ENCODE data around the gene MAML3.

MAML3 gene

DNA sequence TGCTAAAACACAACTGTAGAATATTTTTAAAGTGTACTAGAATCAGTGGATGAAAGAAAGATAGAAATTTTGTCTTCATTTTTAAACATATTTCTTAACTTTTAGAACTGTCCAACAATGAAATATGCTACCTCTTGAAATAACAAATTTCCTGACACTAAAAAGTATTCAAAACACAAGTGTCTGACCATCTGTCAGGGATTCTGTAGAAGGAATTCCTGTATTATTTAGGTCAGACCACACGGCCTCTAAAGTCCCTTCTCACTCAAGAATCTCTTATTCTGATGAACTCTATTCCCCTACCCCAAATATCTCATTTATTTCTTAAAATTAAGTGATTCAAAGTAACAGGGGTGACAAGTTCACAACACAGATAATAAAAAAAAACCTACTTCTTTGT lies 99.1 kb downstream of the MAML3 start:
- Histone ChIP-seq H3K36me3 (ENCODE audit: control insufficient read depth, insufficient read depth, low read length) (no peaks in the 10 kb centered on the region), H3K9ac (ENCODE audit: low read length) (no peak overlapping the region), H3K4me3 (ENCODE audit: low read length) (no peak overlapping the region)

DNA sequence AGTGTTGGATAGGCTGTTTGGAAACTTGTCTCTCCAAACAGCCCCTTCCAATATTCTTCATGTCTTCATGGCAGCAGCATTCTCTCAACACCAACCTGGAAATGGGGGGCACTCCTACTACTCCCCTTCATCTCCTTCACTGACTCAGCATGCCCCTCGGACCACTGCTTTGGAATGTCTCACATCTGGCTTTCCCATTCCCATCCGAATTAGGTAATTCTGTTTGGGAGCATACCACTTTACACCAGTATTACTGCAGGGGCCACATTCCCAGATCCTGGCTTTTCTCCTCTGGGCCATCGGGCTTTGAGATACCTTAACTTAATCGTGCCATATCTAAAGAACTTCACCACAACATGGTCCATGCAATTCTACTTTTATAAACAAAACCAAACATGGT lies 100.8 kb downstream of the MAML3 start:
- Histone ChIP-seq H3K4me1 (ENCODE audit: control insufficient read depth, insufficient read depth, low read length) (peaks cover 2% of the 10 kb centered on the region), H3K4me3 (ENCODE audit: low read length) (no peak overlapping the region), H3K27ac (ENCODE audit: low read depth, low read length) (no peak overlapping the region), H3K36me3 (ENCODE audit: control insufficient read depth, insufficient read depth, low read length) (no peaks in the 10 kb centered on the region), H3K27me3 (ENCODE audit: control insufficient read depth, insufficient read depth, low read length) (no peaks in the 10 kb centered on the region), H3K9ac (ENCODE audit: low read length) (no peak overlapping the region)

More for the DNA sequence above, 99.1 kb downstream of the MAML3 start:
- Histone ChIP-seq H3K27me3 (ENCODE audit: control insufficient read depth, insufficient read depth, low read length) (no peaks in the 10 kb centered on the region), H3K27ac (ENCODE audit: low read depth, low read length) (no peak overlapping the region), H3K4me1 (ENCODE audit: control insufficient read depth, insufficient read depth, low read length) (no peaks in the 10 kb centered on the region)

DNA sequence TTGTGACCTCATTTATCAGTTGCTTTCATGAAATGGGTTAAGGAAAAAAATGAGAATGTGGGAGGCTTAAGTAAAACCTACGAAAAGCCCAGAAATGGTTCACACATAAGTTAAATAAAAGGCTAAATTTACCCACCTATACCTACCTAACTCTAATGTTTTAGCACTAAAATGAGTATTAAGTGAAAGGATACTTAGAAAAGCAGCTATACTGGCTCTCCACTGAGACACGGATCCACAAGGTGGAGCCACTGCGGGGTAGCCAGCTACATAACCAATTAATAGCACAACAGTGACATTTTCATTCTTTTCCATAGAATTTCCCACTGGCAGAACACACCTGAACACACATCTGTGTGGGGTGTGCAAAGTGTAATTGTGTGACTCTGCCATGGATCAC lies 101.9 kb downstream of the MAML3 start:
- Histone ChIP-seq H3K27ac (ENCODE audit: low read depth, low read length) (no peak overlapping the region), H3K9ac (ENCODE audit: low read length) (no peak overlapping the region)

DNA sequence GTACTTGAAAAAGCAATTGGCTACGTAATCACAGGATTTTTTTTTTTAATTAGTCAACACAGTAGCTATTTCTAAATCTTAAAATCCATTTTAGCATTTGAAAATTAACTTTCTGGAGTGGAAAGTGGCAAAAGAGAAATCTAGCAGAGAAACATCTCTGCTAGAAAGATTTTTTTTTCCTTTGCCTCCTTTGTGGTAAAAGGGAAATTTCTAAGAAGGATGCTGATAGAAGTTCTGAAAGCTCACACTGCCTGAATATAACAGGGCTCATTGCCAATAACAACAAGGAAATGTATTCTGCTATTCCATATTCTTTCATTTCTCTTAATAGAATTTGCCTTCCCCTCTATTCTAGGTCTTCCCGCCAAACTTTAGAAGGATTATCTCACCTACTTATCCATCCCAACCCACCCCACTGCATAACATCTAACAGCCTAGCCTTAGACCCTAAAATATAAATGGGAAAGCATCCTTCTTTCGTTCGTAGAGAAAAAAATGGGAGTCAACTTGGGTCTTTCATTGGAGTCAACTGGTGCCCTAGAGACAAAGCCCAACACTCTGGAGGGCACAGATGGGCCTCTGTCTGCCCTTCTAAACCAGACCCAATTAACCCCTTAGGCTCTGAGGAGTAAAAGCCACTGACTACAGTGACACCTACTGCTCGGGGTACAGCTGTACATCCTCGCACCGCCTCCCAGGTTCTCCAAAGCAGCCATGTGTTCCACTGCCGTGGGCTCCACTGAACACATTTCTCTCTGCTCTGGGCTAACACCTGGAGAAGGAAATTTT lies 103.9 kb downstream of the MAML3 start:
- Histone ChIP-seq H3K27me3 (ENCODE audit: control insufficient read depth, insufficient read depth, low read length) (no peaks in the 10 kb centered on the region), H3K36me3 (ENCODE audit: control insufficient read depth, insufficient read depth, low read length) (no peaks in the 10 kb centered on the region), H3K4me1 (ENCODE audit: control insufficient read depth, insufficient read depth, low read length) (peaks cover 2% of the 10 kb centered on the region), H3K4me3 (ENCODE audit: low read length) (no peak overlapping the region), H3K9ac (ENCODE audit: low read length) (no peak overlapping the region), H3K27ac (ENCODE audit: low read depth, low read length) (no peak overlapping the region)

More for the DNA sequence above, 101.9 kb downstream of the MAML3 start:
- Histone ChIP-seq H3K4me3 (ENCODE audit: low read length) (no peak overlapping the region), H3K27me3 (ENCODE audit: control insufficient read depth, insufficient read depth, low read length) (no peaks in the 10 kb centered on the region), H3K4me1 (ENCODE audit: control insufficient read depth, insufficient read depth, low read length) (peaks cover 2% of the 10 kb centered on the region), H3K36me3 (ENCODE audit: control insufficient read depth, insufficient read depth, low read length) (no peaks in the 10 kb centered on the region)

DNA sequence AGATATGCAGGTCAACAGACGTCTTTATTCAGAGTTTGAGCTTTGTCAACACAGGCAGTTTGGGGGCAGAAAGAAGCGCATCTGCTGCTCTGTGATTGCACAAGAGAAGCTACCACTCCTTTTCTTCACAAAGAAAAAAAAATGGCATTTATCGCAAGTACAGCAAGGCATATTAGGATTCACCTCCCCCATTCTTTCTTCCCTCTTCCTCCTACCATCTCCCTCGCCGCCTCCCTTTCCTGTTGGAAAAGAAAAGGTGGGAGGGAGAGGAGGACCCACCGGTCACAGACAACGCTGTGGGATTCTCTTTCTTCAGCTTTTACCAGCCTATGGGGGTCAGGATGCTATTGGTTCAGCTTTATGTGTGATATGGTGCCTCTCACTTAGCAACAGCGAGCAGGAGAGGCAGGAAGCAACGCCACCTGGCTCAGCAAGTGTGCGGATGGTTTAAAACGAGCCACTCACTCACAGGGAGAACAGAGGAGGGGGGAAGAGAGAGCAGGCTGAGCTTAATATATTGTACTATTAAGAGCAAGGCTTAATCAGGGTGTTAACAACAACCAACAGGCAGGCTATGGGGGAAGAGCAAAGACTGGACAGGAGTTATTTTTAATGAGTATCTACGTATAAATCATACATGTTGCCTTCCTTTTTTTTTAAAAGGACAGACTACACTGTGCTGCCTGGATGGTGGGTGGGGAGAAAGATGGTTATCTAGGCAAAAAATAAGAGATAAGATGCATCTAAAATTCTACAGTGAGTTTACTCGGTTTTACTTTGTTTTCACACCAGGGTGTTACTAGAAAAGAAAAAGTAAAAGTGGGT lies 104.7 kb downstream of the MAML3 start:
- Histone ChIP-seq H3K4me1 (ENCODE audit: control insufficient read depth, insufficient read depth, low read length) (peaks cover 2% of the 10 kb centered on the region), H3K4me3 (ENCODE audit: low read length) (peak overlapping the region; percentile 64), H3K36me3 (ENCODE audit: control insufficient read depth, insufficient read depth, low read length) (no peaks in the 10 kb centered on the region)

DNA sequence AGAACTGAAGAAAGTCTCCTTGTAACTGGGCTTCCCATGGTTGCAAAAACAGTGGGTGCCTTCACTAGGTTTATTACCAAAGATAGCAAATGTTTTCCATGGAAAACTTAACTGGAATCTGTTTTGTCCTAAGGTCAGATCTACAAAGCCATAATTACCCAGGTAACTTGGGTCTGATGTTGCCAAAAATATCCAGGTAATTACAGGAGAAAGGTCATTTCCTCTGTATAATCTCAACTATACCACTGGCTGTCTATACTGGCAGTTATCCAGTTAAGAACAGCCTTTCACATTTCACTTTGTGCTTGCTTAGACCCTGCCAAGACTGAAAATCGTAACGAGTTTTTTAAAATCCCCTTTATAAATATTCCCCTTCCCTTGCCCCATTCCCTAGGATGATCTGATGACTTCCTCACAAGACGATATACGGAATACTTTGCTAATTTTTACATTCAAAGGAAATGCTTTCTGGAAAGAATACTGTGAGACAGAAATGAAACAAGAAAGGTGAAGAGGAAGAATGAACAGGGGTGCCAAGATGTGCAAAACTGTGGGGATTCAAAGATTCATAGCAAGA lies 105.5 kb downstream of the MAML3 start:
- Histone ChIP-seq H3K36me3 (ENCODE audit: control insufficient read depth, insufficient read depth, low read length) (no peaks in the 10 kb centered on the region), H3K4me1 (ENCODE audit: control insufficient read depth, insufficient read depth, low read length) (peaks cover 2% of the 10 kb centered on the region), H3K27me3 (ENCODE audit: control insufficient read depth, insufficient read depth, low read length) (no peaks in the 10 kb centered on the region), H3K4me3 (ENCODE audit: low read length) (peak overlapping the region; percentile 64), H3K9ac (ENCODE audit: low read length) (no peak overlapping the region), H3K27ac (ENCODE audit: low read depth, low read length) (no peak overlapping the region)

More for the DNA sequence above, 104.7 kb downstream of the MAML3 start:
- Histone ChIP-seq H3K27me3 (ENCODE audit: control insufficient read depth, insufficient read depth, low read length) (no peaks in the 10 kb centered on the region), H3K9ac (ENCODE audit: low read length) (no peak overlapping the region), H3K27ac (ENCODE audit: low read depth, low read length) (peak overlapping the region; percentile 4)

DNA sequence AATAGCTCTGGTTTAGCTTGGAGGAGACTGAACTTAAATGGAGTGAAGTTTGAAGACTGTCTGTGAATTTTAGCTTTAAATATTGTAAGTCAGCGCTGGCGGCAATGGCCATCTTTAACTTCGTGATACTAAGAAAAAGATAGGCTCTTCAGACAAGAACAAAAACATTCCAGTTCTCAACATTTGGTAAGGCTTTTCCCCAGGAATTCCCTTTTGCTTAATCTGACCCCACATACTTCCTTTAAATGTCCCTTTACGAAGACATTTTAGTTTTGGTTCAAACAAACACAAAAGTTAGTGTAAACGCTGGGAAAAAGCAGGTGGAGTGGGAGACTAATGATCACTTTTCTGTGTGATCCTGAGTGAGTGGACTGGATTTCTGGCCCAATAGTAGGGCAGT lies 106.2 kb downstream of the MAML3 start:
- peaks cover 2% of the 10 kb centered on the region for H3K4me1 ChIP-seq (ENCODE audit: control insufficient read depth, insufficient read depth, low read length)
- no peaks in the 10 kb centered on the region for H3K36me3 ChIP-seq (ENCODE audit: control insufficient read depth, insufficient read depth, low read length)

DNA sequence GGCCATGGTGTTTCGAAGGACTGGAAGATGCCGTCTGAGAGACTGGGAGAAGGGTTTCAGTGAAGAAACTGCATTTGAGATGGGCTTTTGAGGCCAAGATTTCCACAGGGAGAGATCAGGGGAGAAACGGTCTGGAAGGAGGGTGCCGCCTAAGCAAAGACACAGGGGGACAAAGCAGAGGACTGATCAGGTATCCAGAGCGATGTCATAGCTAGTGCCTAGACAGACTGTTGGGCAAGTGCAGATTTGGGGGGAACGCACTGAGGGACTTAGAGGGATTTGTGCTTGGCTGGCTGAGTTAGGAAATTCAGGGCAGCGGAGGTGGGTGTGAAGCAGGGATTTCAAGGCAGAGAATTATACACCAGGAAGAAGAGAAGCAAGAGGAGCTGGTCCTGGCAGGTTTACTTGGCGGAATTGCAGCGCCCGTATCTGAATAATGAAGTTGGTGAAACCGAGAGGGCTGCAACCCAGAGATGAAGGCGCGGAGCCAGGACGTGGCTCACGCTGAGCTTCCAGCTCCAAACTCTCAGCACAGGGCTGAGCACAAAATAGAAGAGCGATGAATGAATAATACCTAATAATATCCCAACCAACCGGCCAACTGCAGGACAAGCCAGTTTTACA lies 106.9 kb downstream of the MAML3 start:
- Histone ChIP-seq H3K27me3 (ENCODE audit: control insufficient read depth, insufficient read depth, low read length) (no peaks in the 10 kb centered on the region), H3K4me1 (ENCODE audit: control insufficient read depth, insufficient read depth, low read length) (peaks cover 2% of the 10 kb centered on the region), H3K9ac (ENCODE audit: low read length) (no peak overlapping the region), H3K27ac (ENCODE audit: low read depth, low read length) (no peak overlapping the region), H3K36me3 (ENCODE audit: control insufficient read depth, insufficient read depth, low read length) (no peaks in the 10 kb centered on the region), H3K4me3 (ENCODE audit: low read length) (no peak overlapping the region)

More for the DNA sequence above, 106.2 kb downstream of the MAML3 start:
- no peak overlapping the region for H3K27ac ChIP-seq (ENCODE audit: low read depth, low read length)
- H3K27me3 ChIP-seq (ENCODE audit: control insufficient read depth, insufficient read depth, low read length): no peaks in the 10 kb centered on the region
- no peak overlapping the region for H3K4me3 ChIP-seq (ENCODE audit: low read length)
- H3K9ac ChIP-seq (ENCODE audit: low read length): no peak overlapping the region

DNA sequence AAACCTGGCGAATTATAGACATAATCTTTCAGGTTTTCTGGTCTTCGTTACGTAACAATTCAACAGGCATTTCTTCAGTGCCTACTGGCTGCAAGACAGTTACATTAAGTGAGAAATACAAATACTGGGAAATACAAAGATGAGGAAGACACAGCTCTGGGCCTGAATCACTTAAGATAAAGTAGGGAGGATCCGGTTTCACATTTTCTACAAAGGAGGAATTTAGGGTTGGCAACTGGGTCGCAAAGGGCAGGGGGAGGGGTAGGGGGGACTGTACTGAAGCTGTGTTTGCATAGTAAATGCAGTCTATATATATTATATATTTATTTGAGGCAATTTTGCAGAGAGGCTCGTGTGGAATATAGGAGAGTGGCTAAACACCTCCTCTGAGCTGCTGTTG lies 107.4 kb downstream of the MAML3 start:
- Histone ChIP-seq H3K27ac (ENCODE audit: low read depth, low read length) (no peak overlapping the region), H3K4me1 (ENCODE audit: control insufficient read depth, insufficient read depth, low read length) (peaks cover 2% of the 10 kb centered on the region), H3K4me3 (ENCODE audit: low read length) (no peak overlapping the region), H3K27me3 (ENCODE audit: control insufficient read depth, insufficient read depth, low read length) (no peaks in the 10 kb centered on the region), H3K9ac (ENCODE audit: low read length) (no peak overlapping the region), H3K36me3 (ENCODE audit: control insufficient read depth, insufficient read depth, low read length) (no peaks in the 10 kb centered on the region)

DNA sequence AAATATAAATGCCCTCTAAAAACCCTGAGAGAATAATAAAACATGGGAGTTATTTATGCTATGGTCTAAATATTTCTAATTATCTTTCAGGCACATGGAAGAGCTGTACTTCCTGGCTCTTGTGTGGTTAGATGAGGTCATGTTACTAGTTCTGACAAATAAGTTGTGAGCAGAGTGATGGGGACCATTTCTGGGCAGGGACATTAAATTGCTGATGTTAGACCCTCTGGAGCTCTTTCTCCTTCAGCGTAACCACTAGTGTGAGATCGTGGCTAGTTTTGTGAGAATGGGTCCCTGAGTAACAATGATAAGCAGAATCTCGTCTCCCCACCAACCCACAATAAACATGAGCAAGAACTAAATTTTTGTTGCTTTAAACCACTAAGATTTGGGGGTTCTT lies 108.0 kb downstream of the MAML3 start:
- H3K4me3 ChIP-seq (ENCODE audit: low read length): no peak overlapping the region
- no peak overlapping the region for H3K27ac ChIP-seq (ENCODE audit: low read depth, low read length)
- H3K36me3 ChIP-seq (ENCODE audit: control insufficient read depth, insufficient read depth, low read length): no peaks in the 10 kb centered on the region
- H3K4me1 ChIP-seq (ENCODE audit: control insufficient read depth, insufficient read depth, low read length): peaks cover 2% of the 10 kb centered on the region
- no peaks in the 10 kb centered on the region for H3K27me3 ChIP-seq (ENCODE audit: control insufficient read depth, insufficient read depth, low read length)
- no peak overlapping the region for H3K9ac ChIP-seq (ENCODE audit: low read length)

DNA sequence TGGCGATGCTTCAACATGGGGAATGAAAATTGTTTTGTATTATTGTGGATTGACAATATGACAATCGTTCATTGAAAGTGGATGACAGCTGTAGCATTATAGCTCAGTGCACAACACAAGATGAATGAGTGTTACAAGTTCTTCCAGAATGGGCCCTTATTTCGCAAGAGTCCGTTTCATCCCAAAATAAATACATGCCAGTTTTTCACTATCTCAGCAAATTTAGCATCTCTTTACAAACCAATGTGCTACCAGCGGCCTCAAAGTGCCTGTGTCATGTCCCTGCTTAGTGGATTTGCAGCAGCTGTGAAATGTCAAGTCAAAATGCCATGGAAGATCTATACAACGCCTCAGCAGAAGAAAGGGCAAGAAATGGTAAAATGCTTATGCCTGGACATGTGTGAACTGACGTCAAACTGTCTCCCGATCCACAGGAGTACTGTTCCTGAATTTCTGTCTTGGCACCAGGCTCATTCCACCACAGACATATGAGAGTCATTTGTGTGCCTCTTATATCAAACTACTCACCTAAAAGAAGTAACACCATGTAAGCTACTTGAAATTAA lies 109.6 kb downstream of the MAML3 start:
- H3K36me3 ChIP-seq (ENCODE audit: control insufficient read depth, insufficient read depth, low read length): no peaks in the 10 kb centered on the region
- H3K9ac ChIP-seq (ENCODE audit: low read length): no peak overlapping the region
- H3K4me1 ChIP-seq (ENCODE audit: control insufficient read depth, insufficient read depth, low read length): peaks cover 2% of the 10 kb centered on the region
- H3K4me3 ChIP-seq (ENCODE audit: low read length): no peak overlapping the region
- H3K27ac ChIP-seq (ENCODE audit: low read depth, low read length): no peak overlapping the region
- H3K27me3 ChIP-seq (ENCODE audit: control insufficient read depth, insufficient read depth, low read length): no peaks in the 10 kb centered on the region

DNA sequence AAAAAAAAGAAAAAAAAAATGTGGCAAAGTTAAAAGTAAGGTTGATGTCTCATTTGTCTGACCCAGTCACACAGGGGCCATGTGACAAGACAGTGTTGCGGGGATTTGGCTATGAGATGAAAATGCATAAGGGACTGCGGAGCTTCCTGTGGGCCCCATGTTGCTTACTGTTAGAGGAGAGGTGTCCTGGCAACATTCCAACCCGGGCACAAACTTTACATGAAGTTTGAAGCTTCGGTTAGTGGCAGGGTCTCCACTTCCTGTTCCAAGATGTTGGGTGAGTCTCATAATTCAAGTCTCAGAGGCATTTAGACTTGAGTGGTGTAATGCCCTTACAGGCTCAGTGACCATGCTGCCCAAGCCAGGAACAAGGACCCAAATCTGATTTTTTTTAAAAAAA lies 111.3 kb downstream of the MAML3 start:
- no peaks in the 10 kb centered on the region for H3K36me3 ChIP-seq (ENCODE audit: control insufficient read depth, insufficient read depth, low read length)
- H3K27me3 ChIP-seq (ENCODE audit: control insufficient read depth, insufficient read depth, low read length): no peaks in the 10 kb centered on the region
- H3K4me3 ChIP-seq (ENCODE audit: low read length): no peak overlapping the region
- no peak overlapping the region for H3K27ac ChIP-seq (ENCODE audit: low read depth, low read length)
- no peak overlapping the region for H3K9ac ChIP-seq (ENCODE audit: low read length)
- H3K4me1 ChIP-seq (ENCODE audit: control insufficient read depth, insufficient read depth, low read length): no peaks in the 10 kb centered on the region
